Panc1 (cell line): ENCODE results near the gene TMEM131L. TPM values are rescaled to one million over a fixed set of nuclear protein-coding genes. Genes with fewer than 3 reads are reported as not detected.

Experiments
- ATAC-seq: fragments of 200-7000 bp; cut with Tn5 transposase; 2 replicates; pipeline ENCODE4 v1.9.1; 2020; ENCODE audit warnings: mild to moderate bottlenecking, moderate library complexity
- BruUV-seq: library from RNA; stranded (reverse); fragments of 400-500 nt; replicated peaks from 2 replicates; lab custom pipeline; 2021; lab: Mats Ljungman, UMichigan
- CTCF ChIA-PET: fragments of 300-600 bp; sonication (Branson Sonifier 250); formaldehyde crosslinking; loops from one replicate; lab custom pipeline; 2022; ENCODE audit warnings: antibody characterized with exemption; lab: Charles Lee
- POLR2A ChIA-PET: fragments of 300-600 bp; sonication (Branson Sonifier 250); formaldehyde crosslinking; loops from one replicate; lab custom pipeline; 2022; ENCODE audit warnings: antibody characterized with exemption; lab: Charles Lee
- DNase-seq: peaks from one replicate; pipeline ENCODE4 v3.0.0-alpha.2; 2010; ENCODE audit warnings: low read depth, low spot score
- H3K27ac ChIP-seq: 2 replicates; pipeline ENCODE4 v1.5.1; 2011; ENCODE audit warnings: mild to moderate bottlenecking, low read length, inconsistent platforms
- H3K27me3 ChIP-seq: fragments of 200-500 bp; sonication (Bioruptor generic); 2 replicates; pipeline ENCODE4 v1.6.0; 2014; ENCODE audit warnings: low read length, inconsistent platforms; ENCODE audit not compliant: control insufficient read depth, insufficient read depth
- H3K36me3 ChIP-seq: fragments of 200-500 bp; sonication (Bioruptor generic); 2 replicates; pipeline ENCODE4 v1.5.1; 2014; ENCODE audit warnings: inconsistent platforms, mild to moderate bottlenecking, low read length, moderate library complexity; ENCODE audit not compliant: control insufficient read depth, insufficient read depth
- H3K4me1 ChIP-seq: 2 replicates; pipeline ENCODE4 v1.5.1; 2011; ENCODE audit warnings: inconsistent platforms, mild to moderate bottlenecking, low read length, moderate library complexity; ENCODE audit not compliant: control insufficient read depth, insufficient read depth
- H3K4me3 ChIP-seq, 2 experiments: 2 replicates each; pipeline ENCODE4 v1.5.1; 2011 to 2012; ENCODE audit warnings: low read depth in 2 of 2, low read length in 2 of 2, mild to moderate bottlenecking in 2 of 2, inconsistent platforms in 1 of 2, moderate library complexity in 1 of 2
- H3K9me3 ChIP-seq: fragments of 200-500 bp; sonication (Bioruptor generic); 2 replicates; pipeline ENCODE4 v1.5.1; 2014; ENCODE audit warnings: low read depth, mild to moderate bottlenecking, inconsistent platforms, low read length, moderate library complexity; ENCODE audit not compliant: control insufficient read depth, insufficient read depth
- CTCF ChIP-seq: fragments of 450-650 bp; IDR thresholded peaks from 2 replicates; pipeline ENCODE4 v1.5.1; 2017; ENCODE audit warnings: mild to moderate bottlenecking
- POLR2AphosphoS5 ChIP-seq: IDR thresholded peaks from 2 replicates; pipeline ENCODE4 v1.6.1; 2012; ENCODE audit warnings: mild to moderate bottlenecking, low read depth, low read length, moderate library complexity
- REST ChIP-seq, 2 experiments: IDR thresholded peaks; 2 replicates each; pipeline ENCODE4 v1.6.1; 2011 to 2012; ENCODE audit warnings: low read depth in 2 of 2, control low read depth in 1 of 2, low read length in 1 of 2, mild to moderate bottlenecking in 1 of 2, moderate library complexity in 1 of 2; ENCODE audit not compliant: insufficient read depth in 1 of 2
- SIN3A ChIP-seq: IDR thresholded peaks from 2 replicates; pipeline ENCODE4 v1.6.1; 2012; ENCODE audit warnings: low read depth, mild to moderate bottlenecking, low read length, moderate library complexity, borderline replicate concordance; ENCODE audit not compliant: insufficient read depth
- TCF7L2 ChIP-seq: IDR thresholded peaks from 2 replicates; pipeline ENCODE4 v1.6.1; 2011; ENCODE audit warnings: mild to moderate bottlenecking, low read depth, low read length, inconsistent platforms
- in situ Hi-C: cut with HindIII; loops from 2 replicates; pipeline ENCODE4 v1.10.0; 2016; ENCODE audit warnings: low sequenced_read_pairs, low pct_unique_long_range_greater_than_20kb
- intact Hi-C: fragments of 100-400 bp; cut with micrococcal nuclease; formaldehyde crosslinking; loops from one replicate; pipeline ENCODE4 v1.10.0; 2022; ENCODE audit not compliant: unreplicated experiment
- total RNA-seq: library from RNA; stranded (reverse); gene quantifications from one replicate; pipeline ENCODE4 v1.2.1, GENCODE V29; 2021; ENCODE audit not compliant: unreplicated experiment

TMEM131L gene
- total RNA-seq, 1 experiment from 2014 or later: 13.5 TPM

- Histone ChIP-seq H3K4me3 (no peak overlapping the region), H3K27me3 (no peaks in the 10 kb centered on the region), H3K4me1 (no peaks in the 10 kb centered on the region), H3K9me3 (no peaks in the 10 kb centered on the region), H3K36me3 (no peaks in the 10 kb centered on the region), H3K27ac (no peak overlapping the region)
- intact Hi-C loops (no loop called here), in situ Hi-C loops (no loop called here)
- ChIA-PET CTCF (interaction anchor here (0.6 kb wide), 1 partner anchor 38 kb away, joined by 3 read pairs; no protein-coding TSS in a partner anchor), POLR2A (no interaction called here)
- TF ChIP-seq TCF7L2 (no peak), POLR2AphosphoS5 (no peak), CTCF (no peak), REST (IDR thresholded peaks at IDR 0.05; ENCODE audit: insufficient read depth in 1 of 2, low read depth in 2 of 2, low read length in 1 of 2) (no peak), SIN3A (no peak)
- DNase-seq (no peak), ATAC-seq (no peak)
- BruUV-seq: no TSS peak
Observed at GRCh38 chr4:153495480-153496193, 29.5 kb downstream of the TMEM131L start.

- TF ChIP-seq POLR2AphosphoS5 (no peak), CTCF (no peak), REST (IDR thresholded peaks at IDR 0.05; ENCODE audit: insufficient read depth in 1 of 2, low read depth in 2 of 2, low read length in 1 of 2) (no peak), TCF7L2 (no peak), SIN3A (no peak)
- CTCF ChIA-PET: no interaction called here
- no peak overlapping the region for H3K27ac ChIP-seq
Observed at GRCh38 chr4:153497091-153497531, 31.0 kb downstream of the TMEM131L start.

More at GRCh38 chr4:153497091-153497531, 31.0 kb downstream of the TMEM131L start:
- in situ Hi-C loops (no loop called here), intact Hi-C loops (no loop called here)
- H3K36me3 ChIP-seq: no peaks in the 10 kb centered on the region
- BruUV-seq: no TSS peak
- no peaks in the 10 kb centered on the region for H3K4me1 ChIP-seq
- POLR2A ChIA-PET: no interaction called here
- no peaks in the 10 kb centered on the region for H3K27me3 ChIP-seq
- no peaks in the 10 kb centered on the region for H3K9me3 ChIP-seq
- ATAC-seq (no peak), DNase-seq (no peak)
- no peak overlapping the region for H3K4me3 ChIP-seq
